Measurements from ENCODE around the gene POR. TPM values are rescaled to one million over a fixed set of nuclear protein-coding genes. Genes with fewer than 3 reads are reported as not detected.
A peak's percentile ranks its signal among the peaks of the same experiment; 100 is the strongest.
"Not testable (repeated sequence)": the region's sequence is repeated elsewhere in the genome, so short reads cannot be mapped to it uniquely, and the experiment has no call there.

POR gene
- total RNA-seq, 1 donor from 2014 or later, result 74.0 TPM

DNA sequence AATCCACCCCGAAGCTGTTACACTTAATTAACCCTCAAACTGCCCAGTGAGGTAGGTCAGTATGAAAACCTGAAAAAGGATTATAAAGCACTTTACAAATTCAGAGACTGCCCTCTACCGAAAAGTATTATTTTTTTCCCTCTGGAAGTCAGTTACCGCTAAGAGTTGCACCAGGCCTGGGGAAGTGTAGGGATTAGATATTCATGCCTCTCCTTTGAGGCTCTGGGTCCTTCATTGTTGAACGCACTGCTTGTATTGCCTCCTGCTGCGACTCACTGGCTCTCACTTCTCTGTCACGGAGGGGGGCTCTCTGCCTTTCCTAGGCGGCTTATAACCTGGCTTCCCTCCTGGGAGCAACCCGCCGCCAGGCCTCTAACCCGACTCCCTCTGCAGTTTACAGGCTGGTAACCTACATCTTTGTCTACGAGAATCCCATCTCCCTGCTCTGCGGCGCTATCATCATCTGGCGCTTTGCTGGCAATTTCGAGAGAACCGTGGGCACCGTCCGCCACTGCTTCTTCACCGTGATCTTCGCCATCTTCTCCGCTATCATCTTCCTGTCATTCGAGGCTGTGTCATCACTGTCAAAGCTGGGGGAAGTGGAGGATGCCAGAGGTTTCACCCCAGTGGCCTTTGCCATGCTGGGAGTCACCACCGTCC, 33.4 kb upstream of the POR start:
- TF ChIP-seq, protein P1, sequence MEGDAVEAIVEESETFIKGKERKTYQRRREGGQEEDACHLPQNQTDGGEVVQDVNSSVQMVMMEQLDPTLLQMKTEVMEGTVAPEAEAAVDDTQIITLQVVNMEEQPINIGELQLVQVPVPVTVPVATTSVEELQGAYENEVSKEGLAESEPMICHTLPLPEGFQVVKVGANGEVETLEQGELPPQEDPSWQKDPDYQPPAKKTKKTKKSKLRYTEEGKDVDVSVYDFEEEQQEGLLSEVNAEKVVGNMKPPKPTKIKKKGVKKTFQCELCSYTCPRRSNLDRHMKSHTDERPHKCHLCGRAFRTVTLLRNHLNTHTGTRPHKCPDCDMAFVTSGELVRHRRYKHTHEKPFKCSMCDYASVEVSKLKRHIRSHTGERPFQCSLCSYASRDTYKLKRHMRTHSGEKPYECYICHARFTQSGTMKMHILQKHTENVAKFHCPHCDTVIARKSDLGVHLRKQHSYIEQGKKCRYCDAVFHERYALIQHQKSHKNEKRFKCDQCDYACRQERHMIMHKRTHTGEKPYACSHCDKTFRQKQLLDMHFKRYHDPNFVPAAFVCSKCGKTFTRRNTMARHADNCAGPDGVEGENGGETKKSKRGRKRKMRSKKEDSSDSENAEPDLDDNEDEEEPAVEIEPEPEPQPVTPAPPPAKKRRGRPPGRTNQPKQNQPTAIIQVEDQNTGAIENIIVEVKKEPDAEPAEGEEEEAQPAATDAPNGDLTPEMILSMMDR (IDR thresholded peaks at IDR 0.05; ENCODE audit: insufficient read depth, low read length, poor library complexity, severe bottlenecking), result peak; percentile 13
- DNase-seq (ENCODE audit: low read depth), result no peak
- Histone ChIP-seq H3K36me3 (ENCODE audit: control insufficient read depth, insufficient read depth, low read length) (no peaks in the 10 kb centered on the region), H3K27me3 (ENCODE audit: control insufficient read depth, insufficient read depth, low read length) (no peaks in the 10 kb centered on the region), H3K4me3 (ENCODE audit: low read depth, low read length) (no peak overlapping the region)

DNA sequence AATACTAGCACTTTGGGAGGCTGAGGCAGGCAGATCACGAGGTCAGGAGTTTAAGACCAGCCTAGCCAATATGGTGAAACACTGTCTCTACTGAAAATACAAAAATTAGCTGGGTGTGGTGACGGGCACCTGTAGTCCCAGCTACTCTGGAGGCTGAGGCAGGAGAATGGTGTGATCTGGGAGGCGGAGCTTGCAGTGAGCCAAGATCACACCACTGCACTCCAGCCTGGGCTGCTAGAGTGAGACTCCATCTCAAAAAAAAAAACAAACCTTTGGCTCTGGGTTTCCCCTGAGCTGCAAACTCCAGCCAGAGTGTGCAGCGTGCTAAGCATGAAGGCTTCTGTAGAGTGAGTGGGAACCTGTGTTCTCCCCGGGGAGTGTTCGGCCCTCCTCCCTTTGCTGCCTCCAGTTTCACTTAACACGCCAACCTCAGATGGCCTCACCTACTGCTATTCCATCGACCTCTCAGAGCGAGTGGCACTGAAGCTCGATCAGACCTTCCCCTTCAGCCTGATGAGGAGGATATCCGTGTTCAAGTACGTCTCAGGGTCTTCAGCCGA, 31.6 kb upstream of the POR start:
- H3K4me3 ChIP-seq (ENCODE audit: low read depth, low read length); DNase-seq (ENCODE audit: low read depth); H3K27me3 ChIP-seq (ENCODE audit: control insufficient read depth, insufficient read depth, low read length); H3K36me3 ChIP-seq (ENCODE audit: control insufficient read depth, insufficient read depth, low read length): not testable (repeated sequence)

DNA sequence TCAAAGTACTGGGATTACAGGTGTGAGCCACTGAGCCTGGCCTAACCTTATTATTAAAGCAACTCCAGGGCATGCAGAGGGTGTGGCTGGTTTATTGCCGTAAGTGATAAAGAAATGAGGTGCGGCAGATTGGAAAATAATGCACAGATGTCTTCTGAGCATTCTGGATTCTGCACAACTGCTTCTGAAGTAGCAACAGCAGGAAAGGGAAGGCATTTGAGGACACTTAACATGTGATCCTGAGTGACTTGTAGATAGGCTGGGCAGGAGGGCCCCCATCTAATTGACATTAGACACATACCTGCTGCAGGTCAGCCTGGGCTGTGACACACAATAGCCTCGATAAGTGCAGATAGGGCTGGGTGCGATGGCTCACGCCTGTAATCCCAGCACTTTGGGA, 30.5 kb upstream of the POR start:
- Histone ChIP-seq H3K36me3 (ENCODE audit: control insufficient read depth, insufficient read depth, low read length) (no peaks in the 10 kb centered on the region), H3K4me3 (ENCODE audit: low read depth, low read length) (no peak overlapping the region), H3K27me3 (ENCODE audit: control insufficient read depth, insufficient read depth, low read length) (no peaks in the 10 kb centered on the region)
- DNase-seq (ENCODE audit: low read depth), result no peak
- TF ChIP-seq, protein P1 (IDR thresholded peaks at IDR 0.05; ENCODE audit: insufficient read depth, low read length, poor library complexity, severe bottlenecking), result no peak

DNA sequence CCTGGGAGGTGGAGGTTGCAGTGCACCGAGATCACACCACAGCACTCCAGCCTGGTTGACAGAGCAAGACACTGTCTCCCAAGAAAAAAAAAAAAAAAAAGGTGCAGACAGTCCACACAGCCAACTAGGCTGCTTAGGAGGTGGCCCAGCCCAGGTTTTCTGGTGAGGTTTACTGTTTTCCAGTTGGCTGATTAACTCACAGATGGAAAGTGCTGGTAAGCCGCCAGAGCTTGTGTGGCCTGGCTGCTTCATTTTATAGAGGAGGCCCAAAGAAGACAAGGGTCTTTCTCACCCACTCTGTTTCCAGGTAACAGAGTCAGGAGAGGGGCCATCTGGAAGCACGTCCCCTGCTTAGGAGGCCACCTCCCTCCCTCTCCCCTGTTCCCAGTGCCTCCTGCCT, 29.9 kb upstream of the POR start:
- TF ChIP-seq, protein P1 (IDR thresholded peaks at IDR 0.05; ENCODE audit: insufficient read depth, low read length, poor library complexity, severe bottlenecking), result no peak

DNA sequence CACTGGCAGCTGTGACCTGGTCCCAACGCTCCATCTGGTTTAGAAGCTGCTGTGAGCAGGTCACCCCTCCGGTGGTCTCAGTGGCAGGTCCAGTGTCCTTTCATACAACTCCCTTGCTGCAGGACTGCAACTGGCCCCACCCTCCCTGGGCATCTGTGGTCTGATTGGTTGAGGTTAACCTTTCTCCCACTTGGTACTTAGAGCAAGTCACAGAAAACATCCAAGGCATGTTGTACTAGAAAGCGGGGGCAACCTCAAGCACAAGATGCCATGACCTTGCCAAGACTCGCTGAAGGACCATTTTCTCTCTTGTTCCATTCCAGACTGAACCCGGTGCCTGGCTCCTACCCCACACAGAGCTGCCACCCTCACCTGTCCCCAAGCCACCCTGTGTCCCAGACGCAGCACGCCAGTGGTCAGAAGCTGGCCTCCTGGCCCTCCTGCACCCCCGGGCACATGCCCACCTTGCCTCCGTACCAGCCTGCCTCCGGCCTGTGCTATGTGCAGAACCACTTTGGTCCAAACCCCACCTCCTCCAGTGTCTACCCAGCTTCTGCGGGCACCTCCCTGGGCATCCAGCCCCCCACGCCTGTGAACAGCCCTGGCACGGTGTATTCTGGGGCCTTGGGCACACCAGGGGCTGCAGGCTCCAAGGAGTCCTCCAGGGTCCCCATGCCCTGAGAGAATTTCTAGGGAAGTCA, 27.1 kb upstream of the POR start:
- H3K4me3 ChIP-seq (ENCODE audit: low read depth, low read length), result no peak overlapping the region
- no peak for DNase-seq (ENCODE audit: low read depth)
- TF ChIP-seq, protein P1 (IDR thresholded peaks at IDR 0.05; ENCODE audit: insufficient read depth, low read length, poor library complexity, severe bottlenecking), result no peak
- H3K27me3 ChIP-seq (ENCODE audit: control insufficient read depth, insufficient read depth, low read length), result no peaks in the 10 kb centered on the region
- H3K36me3 ChIP-seq (ENCODE audit: control insufficient read depth, insufficient read depth, low read length), result no peaks in the 10 kb centered on the region

More for the DNA sequence above, 29.9 kb upstream of the POR start:
- H3K27me3 ChIP-seq (ENCODE audit: control insufficient read depth, insufficient read depth, low read length), result no peaks in the 10 kb centered on the region
- no peak for DNase-seq (ENCODE audit: low read depth)
- no peak overlapping the region for H3K4me3 ChIP-seq (ENCODE audit: low read depth, low read length)
- no peaks in the 10 kb centered on the region for H3K36me3 ChIP-seq (ENCODE audit: control insufficient read depth, insufficient read depth, low read length)

DNA sequence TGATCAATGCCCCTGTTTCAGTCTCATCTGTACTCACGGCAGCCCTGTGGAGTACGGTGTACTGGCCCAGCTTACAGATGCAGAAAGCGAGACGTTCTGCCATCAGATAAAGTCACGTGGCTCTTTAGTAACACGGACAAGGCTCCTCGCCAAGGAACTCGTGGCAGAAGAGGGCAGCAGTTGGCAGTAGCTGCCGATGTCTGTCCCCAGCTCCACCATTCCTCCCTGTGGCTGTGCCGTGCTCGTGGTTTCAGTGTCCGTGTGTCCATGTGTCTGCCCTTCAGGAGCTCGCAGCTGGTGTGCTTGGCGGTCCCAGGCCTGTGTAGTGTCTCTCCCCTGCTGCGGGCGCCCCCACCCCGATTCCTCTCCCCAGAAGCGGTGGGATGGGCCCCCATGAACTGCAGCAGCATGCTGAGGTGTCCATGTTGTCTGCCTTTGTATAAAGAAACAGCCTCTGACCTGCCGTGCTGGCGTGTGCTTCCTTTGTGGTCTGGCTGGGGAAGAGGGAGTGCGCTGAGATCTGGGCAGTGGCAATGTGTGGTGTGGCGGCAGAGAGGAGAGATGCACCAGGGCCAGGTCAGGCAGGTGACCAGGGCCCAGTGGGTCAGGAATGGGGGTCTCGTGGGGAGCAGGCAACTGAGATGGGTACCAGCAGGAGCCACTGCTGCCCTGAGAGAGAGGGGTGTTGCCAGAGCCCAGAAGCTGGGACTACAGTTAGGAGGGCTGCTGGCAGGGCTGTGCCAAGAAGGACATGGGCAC, 26.3 kb upstream of the POR start:
- no peak for DNase-seq (ENCODE audit: low read depth)
- no peak overlapping the region for H3K4me3 ChIP-seq (ENCODE audit: low read depth, low read length)
- TF ChIP-seq, protein P1 (IDR thresholded peaks at IDR 0.05; ENCODE audit: insufficient read depth, low read length, poor library complexity, severe bottlenecking), result no peak
- H3K27me3 ChIP-seq (ENCODE audit: control insufficient read depth, insufficient read depth, low read length), result no peaks in the 10 kb centered on the region
- no peaks in the 10 kb centered on the region for H3K36me3 ChIP-seq (ENCODE audit: control insufficient read depth, insufficient read depth, low read length)
